ENCODE data around the gene FABP1. TPM values are rescaled to one million over a fixed set of nuclear protein-coding genes. Genes with fewer than 3 reads are reported as not detected.

FABP1 gene
- total and polyA plus RNA-seq, 2 of the 4 experiments (the other 2 are of a cell fraction), result not detected

GRCh38 chr2:88110830-88111229, 17.0 kb downstream of the FABP1 start:
- WGBS, 2 experiments (ENCODE audit: extremely low coverage in 2 of 2, insufficient read length in 1 of 2), result no CpG with 5 or more reads among the region's 2 CpGs
- Histone ChIP-seq H2BK15ac (ENCODE audit: low read depth, low read length) (no peak overlapping the region), H3K4me3 (ENCODE audit: insufficient read depth, low read depth, low read length) (no peak overlapping the region), H3K27me3 (ENCODE audit: control insufficient read depth, insufficient read depth, low read length) (no peaks in the 10 kb centered on the region; the same call in none of the 2 replicates), H3K9ac (ENCODE audit: low read depth, low read length) (no peak overlapping the region), H2BK20ac (ENCODE audit: low read depth, low read length) (no peak overlapping the region), H3K79me1 (ENCODE audit: low read depth in 1 of 2, low read length in 2 of 2) (no peaks in the 10 kb centered on the region), H2BK5ac (ENCODE audit: low read depth, low read length, poor library complexity, severe bottlenecking) (no peak overlapping the region), H3K4me2 (ENCODE audit: low read depth, low read length) (no peak overlapping the region), H3K9me3 (ENCODE audit: control insufficient read depth, insufficient read depth, low read length) (no peaks in the 10 kb centered on the region), H3K4ac (ENCODE audit: low read depth, low read length) (no peak overlapping the region), H4K91ac (ENCODE audit: insufficient read depth, low read depth, low read length) (no peak overlapping the region), H2AFZ (replicated peaks; ENCODE audit: low read length, poor library complexity) (no peak overlapping the region), H3K18ac (ENCODE audit: low read depth, low read length) (no peak overlapping the region), H4K8ac (ENCODE audit: low read depth in 2 of 2, low read length in 2 of 2) (no peak overlapping the region), H3K56ac (ENCODE audit: extremely low read depth, insufficient read depth, low read length) (no peak overlapping the region), H2BK120ac (ENCODE audit: low read depth, low read length) (no peak overlapping the region), H3K27ac (ENCODE audit: insufficient read depth, low read length) (no peak overlapping the region), H3K9me1 (ENCODE audit: insufficient read depth, low read length) (no peaks in the 10 kb centered on the region), H3K36me3 (ENCODE audit: control insufficient read depth, insufficient read depth, low read length) (no peaks in the 10 kb centered on the region), H2AK5ac (ENCODE audit: low read depth, low read length) (no peak overlapping the region), H3K23ac (ENCODE audit: low read depth, low read length) (no peak overlapping the region), H4K20me1 (ENCODE audit: insufficient read depth, low read length) (no peaks in the 10 kb centered on the region), H3K14ac (replicated peaks; ENCODE audit: low read depth, low read length) (no peak overlapping the region), H4K5ac (ENCODE audit: low read depth, low read length) (no peak overlapping the region), H3K4me1 (ENCODE audit: control insufficient read depth, insufficient read depth, low read length) (no peaks in the 10 kb centered on the region), H2AK9ac (replicated peaks; ENCODE audit: low read depth, low read length, poor library complexity) (no peak overlapping the region)
- ATAC-seq (ENCODE audit: low read depth), result no peak
- in situ Hi-C loops (cut with MboI; ENCODE audit: low sequenced_read_pairs) (no loop called here), intact Hi-C loops (cut with micrococcal nuclease) (no loop called here), dilution Hi-C loops (cut with HindIII; ENCODE audit: low sequenced_read_pairs, unreplicated experiment) (no loop called here)
- DNase-seq, result no peak
- ChIA-PET CTCF (no interaction called here), POLR2A (ENCODE audit: unreplicated experiment) (no interaction called here)
- BruUV-seq (replicated peaks), result no TSS peak
- TF ChIP-seq RFX5 (IDR thresholded peaks at IDR 0.05; ENCODE audit: low read depth, low read length) (no peak), CHD1 (IDR thresholded peaks at IDR 0.05; ENCODE audit: low read depth, low read length) (no peak), MAZ (IDR thresholded peaks at IDR 0.05; ENCODE audit: borderline replicate concordance, low read depth, low read length) (no peak), MXI1 (IDR thresholded peaks at IDR 0.05; ENCODE audit: borderline replicate concordance, low read depth, low read length) (no peak), ELK1 (IDR thresholded peaks at IDR 0.05; ENCODE audit: borderline replicate concordance, low read depth, low read length) (no peak), USF2 (IDR thresholded peaks at IDR 0.05; ENCODE audit: low read depth, low read length) (no peak), RCOR1 (IDR thresholded peaks at IDR 0.05; ENCODE audit: insufficient replicate concordance, low read length) (no peak), NFE2L2 (IDR thresholded peaks at IDR 0.05; ENCODE audit: low read depth, low read length) (no peak), FOS (IDR thresholded peaks at IDR 0.05; ENCODE audit: low read depth, low read length) (no peak), BHLHE40 (IDR thresholded peaks at IDR 0.05; ENCODE audit: low read depth, low read length) (no peak), MAFK (IDR thresholded peaks at IDR 0.05; ENCODE audit: low read depth, low read length) (no peak), RAD21 (IDR thresholded peaks at IDR 0.05; ENCODE audit: low read length) (no peak), SMC3 (IDR thresholded peaks at IDR 0.05; ENCODE audit: low read depth, low read length) (no peak)

Measured in IMR-90 (cell line).